ENCODE measurements around the gene PRCP.

Gene PRCP

GRCh38 chr11:82830746-82831145, 69.5 kb downstream of the PRCP start:
- no peak for DNase-seq (ENCODE audit: low read depth)

DNA sequence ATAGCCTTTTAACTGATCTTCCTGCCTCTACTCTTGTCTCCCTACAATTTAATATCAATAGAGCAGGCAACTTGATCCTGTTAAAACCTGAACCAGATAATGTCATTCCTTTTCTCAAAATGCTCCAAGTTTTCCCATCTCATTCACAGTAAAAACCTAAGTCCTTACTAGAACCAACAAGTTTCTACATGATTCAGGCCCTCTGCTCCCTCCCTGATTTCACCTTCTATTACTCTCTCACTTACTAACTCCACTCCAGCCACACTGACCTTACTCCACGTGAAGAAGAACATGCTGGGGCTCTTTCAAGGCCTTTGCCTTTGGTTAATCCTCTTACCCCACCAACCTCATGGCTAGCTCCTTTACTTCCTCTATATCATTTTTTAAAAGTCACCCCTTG, 71.1 kb downstream of the PRCP start:
- DNase-seq (ENCODE audit: low read depth): no peak

- no peak for DNase-seq (ENCODE audit: low read depth)
Measured at GRCh38 chr11:82828472-82828871, 71.8 kb downstream of the PRCP start.

DNA sequence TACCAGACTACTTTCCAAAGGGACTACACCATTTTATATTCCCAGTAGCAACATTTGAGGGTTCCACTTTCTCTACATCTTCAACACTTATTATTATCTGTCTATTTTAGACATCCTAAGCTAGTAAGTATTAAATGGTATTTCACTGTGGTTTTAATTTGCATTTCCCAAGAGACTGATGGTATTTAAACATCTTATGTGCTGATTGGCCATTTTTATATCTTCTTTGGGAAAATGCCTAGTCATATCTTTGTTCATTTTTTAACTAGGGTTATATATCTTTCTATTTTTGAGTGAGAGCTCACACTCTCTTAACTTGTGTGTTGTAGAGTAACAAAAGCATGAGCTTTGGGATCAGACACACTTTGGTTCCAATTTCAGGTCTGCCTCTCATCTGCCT, 73.7 kb downstream of the PRCP start:
- no peak for DNase-seq (ENCODE audit: low read depth)

DNA sequence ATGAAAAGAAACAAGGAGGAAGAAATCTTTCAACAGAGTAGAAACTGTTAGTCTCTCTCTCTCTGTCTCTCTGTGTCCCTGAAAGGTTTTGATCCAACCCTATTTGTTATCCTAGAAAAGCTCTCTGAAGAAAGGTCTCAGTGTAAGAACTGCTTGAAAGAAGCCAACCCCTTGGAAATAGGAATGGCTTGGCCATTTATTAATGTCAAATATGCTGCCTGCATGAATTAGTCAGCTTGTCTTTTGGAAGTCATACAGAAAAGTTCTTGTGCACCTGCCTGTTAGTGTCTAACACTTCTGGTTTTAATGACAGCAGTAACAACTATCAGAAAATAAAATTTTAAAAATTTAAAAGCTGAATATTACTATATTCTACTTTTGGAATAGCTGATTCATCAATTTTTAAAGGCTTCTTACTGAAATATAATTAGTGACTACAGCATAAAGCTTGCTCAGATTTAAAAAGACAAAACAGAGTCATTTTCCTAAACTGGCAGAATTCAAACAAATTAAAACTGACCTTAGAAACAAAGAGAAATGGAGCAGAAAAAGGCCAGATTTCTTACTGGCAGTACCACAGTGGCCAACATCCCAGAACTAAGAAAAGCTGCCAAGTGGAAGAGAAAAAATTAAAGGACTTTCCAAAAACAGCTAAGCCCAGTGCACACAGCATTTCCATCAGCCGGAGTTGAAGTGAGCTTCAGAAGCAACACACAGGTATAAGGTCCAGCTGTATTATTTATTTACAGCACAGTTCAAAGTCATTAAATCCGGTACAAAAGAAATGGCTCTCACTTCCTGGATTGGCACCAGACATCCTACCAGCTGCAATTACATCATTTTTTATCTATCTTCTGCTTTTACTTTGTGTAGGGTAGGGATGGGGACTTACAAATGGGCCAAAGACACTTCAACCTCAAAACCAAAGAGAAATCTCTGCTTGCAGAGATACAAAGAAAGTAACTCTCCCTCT, 76.3 kb downstream of the PRCP start:
- DNase-seq (ENCODE audit: low read depth): no peak

DNA sequence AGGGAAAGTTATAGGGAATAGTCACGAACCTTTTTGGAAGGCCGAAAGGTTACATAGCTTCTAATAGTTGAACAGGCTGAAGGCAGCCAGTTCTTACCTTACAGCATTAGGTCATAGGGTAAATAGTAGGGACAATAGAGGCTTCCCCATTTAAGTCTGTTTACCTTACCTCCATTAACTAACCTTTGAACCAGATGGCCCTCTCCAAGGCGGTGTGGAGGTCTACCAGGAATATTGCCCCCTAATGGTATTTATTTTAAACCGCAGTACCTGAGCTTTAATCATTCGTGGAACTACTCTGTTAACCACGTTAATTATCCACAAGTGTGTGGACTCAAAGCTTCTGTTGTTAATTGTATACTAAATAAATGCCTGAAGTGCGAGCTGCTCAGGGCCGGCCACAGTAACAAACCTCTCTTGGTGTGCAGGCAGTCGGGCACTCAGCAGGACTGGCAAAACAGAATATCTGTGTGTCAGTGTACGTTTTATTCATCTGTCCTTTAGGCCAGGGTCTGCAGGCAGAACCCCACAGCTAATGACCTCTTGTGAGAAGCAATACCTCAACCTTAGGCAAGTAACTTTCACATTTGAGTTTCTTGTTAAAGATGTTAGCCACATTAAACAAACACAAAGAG, 81.7 kb downstream of the PRCP start:
- no peak for DNase-seq (ENCODE audit: low read depth)

DNA sequence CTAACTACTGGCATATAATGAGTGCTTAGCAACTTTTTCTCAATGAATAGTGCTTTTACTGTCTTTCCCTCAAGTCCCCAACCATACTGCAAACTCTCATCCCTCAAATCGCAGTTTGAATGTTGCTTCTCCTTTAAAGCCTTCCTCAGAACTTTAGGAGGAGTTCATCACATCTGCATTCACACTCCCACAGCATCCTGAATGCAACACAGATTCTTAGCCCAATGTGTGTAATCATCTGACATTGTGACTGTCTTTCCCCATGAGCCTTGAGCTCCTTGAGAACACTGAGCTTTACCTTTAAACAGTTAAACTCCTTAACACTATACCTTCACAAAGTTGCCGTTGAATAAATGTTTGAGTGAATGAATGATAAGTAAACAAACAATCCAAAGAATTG, 84.8 kb downstream of the PRCP start:
- DNase-seq (ENCODE audit: low read depth): no peak

DNA sequence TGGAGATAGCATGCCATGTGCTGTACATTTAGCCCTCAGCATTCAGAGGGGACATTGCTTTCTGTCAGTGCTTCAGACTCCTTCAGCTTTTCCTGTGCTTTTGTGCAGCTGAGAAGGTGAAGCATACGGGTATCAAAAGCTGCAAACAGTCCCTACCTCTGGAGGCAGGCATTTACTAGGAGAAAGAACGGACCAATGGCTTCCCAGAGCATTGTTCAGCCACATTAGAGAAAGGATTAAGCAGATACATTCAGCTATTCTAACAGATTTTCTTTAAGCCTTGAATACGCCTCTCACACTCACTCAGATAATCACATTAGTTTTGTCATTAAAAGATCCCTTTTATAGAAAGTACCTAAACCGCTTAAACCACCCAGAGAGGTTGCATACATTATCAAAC, 85.9 kb downstream of the PRCP start:
- no peak for DNase-seq (ENCODE audit: low read depth)

GRCh38 chr11:82811369-82811768, 88.9 kb downstream of the PRCP start:
- DNase-seq (ENCODE audit: low read depth): no peak

DNA sequence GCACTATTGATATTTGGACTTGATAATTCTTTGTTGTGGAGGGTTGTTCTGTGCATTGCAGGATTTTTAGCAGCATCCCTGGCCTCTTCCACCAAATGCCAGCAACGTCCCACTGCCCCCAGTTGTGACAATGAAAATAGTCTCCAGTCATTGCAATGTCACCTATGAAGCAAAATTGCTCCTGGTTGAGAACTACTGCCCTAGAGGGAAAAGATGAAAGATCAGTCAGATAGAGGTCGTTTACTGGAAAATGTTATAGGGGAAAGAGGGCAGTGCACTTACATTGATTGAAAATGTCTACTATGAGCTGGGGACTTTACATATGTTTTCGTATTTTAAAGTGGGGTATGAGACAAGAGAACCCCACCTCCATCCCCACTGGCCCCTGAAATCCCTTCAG, 89.5 kb downstream of the PRCP start:
- no peak for DNase-seq (ENCODE audit: low read depth)

- no peak for DNase-seq (ENCODE audit: low read depth)
Measured at GRCh38 chr11:82810326-82810725, 89.9 kb downstream of the PRCP start.

- no peak for DNase-seq (ENCODE audit: low read depth)
Measured at GRCh38 chr11:82807646-82808045, 92.6 kb downstream of the PRCP start.

GRCh38 chr11:82802710-82803109, 97.5 kb downstream of the PRCP start:
- no peak for DNase-seq (ENCODE audit: low read depth)

DNA sequence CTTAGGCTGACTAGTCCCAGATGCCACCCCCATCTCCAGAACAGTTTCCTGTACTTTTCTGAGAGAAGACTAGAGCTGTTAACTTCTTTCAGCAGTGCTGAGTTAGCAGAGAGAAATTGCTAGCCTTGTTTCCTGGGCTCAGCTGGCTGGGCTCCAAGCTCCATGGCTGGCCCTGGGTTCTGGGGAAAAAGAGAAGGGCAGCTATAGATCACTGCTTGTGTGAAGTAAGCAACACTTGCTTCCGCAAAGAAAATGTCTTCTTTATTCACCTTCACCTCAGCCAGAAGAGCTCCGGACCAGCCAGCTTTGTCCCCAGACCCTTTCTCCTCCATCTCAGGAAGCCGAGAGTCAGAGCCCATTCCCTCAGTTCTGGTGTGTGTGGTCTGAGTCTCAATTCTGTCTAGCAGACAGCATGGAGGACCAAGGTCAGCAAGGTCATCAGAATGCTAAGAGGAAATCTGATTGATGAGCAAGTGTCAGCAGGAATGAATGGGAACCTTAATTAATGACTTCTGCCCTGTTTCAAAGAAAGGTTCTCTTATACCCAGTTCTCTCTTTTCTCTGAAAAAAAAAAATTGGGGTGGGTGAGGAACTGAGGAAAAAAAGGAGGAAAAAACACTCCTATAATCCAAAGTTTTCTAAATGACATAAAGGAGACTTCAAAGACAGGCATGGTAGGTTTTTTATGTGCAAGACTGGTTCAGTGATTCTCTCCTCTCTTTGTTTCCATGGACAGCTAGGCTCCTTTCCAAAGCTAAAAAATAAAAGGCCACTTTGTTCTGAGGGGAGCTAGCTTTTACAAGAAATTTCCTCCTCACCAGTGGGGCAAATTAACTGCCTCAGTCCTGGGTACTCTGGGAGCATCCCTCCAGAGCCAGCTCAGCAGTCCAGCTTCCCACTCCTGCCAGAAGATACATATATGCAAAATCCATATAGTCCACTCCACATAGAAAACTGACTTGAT, 103.0 kb downstream of the PRCP start:
- DNase-seq (ENCODE audit: low read depth): no peak

- DNase-seq (ENCODE audit: low read depth): no peak
Measured at GRCh38 chr11:82794490-82794889, 105.7 kb downstream of the PRCP start.

- DNase-seq (ENCODE audit: low read depth): no peak
Measured at GRCh38 chr11:82792822-82793569, 107.2 kb downstream of the PRCP start.

GRCh38 chr11:82792319-82792718, 107.9 kb downstream of the PRCP start:
- no peak for DNase-seq (ENCODE audit: low read depth)

DNA sequence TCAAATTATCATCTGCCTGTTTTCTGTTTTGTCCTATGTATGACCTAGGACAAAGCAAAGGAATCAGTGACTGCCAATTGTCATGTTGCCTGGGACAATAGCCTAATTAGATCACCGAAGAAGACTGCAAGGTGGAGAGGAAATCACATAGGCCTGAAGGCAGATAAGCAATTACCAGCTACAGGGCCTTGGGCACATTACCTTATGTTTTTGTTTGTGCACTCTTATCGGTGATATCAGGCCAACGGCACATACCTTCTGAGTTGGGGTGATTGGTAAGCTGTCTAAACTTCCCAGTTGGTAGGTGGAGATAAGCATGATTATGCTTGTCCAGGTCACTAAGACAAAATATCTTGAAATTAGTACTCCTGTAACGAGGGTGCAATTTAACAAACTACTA, 108.5 kb downstream of the PRCP start:
- no peak for DNase-seq (ENCODE audit: low read depth)

DNA sequence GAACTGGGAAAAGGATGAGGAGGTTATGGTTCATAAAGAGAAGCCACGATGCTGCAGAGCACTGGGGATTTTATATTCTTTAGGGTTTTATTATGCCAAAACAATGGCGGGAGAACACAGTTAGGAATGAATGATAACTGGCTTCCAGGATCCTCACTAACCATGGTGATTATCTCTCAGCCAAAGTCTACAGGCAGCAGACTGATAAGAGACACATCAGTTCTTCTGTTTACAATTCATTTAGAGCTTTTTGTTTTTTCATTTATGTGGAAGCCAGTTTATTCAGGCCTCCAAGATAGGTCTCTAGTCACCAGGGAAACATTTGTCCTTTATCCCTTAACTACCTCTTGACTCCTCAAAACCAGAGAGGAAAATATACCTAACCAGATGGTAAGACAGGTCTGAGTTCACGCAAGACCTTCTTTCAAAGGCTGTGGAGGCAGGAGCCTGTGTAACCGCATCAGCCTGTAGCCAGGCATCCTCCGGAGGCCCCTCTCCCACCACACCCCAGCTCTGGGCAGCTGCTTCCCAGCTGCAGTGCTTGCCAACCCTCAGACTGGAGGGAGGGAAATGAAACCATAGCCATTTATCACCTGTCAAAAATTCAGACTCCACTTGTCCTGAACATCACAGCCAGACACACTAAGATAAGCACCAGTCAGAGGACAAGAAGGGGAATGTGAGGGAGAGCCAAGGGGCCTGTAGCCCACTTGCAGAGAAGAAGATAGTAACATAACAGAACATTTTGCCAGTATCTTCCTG, 109.3 kb downstream of the PRCP start:
- DNase-seq (ENCODE audit: low read depth): no peak

GRCh38 chr11:82787981-82788380, 112.2 kb downstream of the PRCP start:
- no peak for DNase-seq (ENCODE audit: low read depth)

DNA sequence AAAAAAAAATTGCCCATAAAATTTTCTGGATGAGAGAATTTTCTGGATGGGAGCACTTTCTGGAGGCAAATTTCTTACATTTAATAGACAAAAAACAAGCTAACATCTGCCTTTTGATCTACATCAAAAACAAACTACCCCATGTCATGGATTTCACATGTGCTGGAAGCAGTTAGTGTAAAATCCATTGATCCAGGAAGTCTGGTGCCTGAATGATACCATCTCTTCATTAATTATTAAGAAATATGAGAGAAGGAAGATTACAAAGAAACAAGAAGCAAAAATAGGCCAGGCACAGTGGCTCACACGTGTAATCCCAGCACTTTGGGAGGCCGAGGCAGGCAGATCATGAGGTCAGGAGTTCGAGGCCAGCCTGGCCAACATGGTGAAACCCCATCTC, 113.4 kb downstream of the PRCP start:
- DNase-seq (ENCODE audit: low read depth): no peak
